Fibroblast of skin of left quadriceps (primary cell): ENCODE results near the gene SELPLG.
"Not testable (repeated sequence)": the region's sequence is repeated elsewhere in the genome, so short reads cannot be mapped to it uniquely, and the experiment has no call there.

Experiments
- DNase-seq, 2 experiments: peaks; one replicate each; pipeline ENCODE4 v3.0.0-alpha.2; 2013; ENCODE audit warnings: low read depth in 2 of 2

The SELPLG gene, protein sequence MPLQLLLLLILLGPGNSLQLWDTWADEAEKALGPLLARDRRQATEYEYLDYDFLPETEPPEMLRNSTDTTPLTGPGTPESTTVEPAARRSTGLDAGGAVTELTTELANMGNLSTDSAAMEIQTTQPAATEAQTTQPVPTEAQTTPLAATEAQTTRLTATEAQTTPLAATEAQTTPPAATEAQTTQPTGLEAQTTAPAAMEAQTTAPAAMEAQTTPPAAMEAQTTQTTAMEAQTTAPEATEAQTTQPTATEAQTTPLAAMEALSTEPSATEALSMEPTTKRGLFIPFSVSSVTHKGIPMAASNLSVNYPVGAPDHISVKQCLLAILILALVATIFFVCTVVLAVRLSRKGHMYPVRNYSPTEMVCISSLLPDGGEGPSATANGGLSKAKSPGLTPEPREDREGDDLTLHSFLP

DNA sequence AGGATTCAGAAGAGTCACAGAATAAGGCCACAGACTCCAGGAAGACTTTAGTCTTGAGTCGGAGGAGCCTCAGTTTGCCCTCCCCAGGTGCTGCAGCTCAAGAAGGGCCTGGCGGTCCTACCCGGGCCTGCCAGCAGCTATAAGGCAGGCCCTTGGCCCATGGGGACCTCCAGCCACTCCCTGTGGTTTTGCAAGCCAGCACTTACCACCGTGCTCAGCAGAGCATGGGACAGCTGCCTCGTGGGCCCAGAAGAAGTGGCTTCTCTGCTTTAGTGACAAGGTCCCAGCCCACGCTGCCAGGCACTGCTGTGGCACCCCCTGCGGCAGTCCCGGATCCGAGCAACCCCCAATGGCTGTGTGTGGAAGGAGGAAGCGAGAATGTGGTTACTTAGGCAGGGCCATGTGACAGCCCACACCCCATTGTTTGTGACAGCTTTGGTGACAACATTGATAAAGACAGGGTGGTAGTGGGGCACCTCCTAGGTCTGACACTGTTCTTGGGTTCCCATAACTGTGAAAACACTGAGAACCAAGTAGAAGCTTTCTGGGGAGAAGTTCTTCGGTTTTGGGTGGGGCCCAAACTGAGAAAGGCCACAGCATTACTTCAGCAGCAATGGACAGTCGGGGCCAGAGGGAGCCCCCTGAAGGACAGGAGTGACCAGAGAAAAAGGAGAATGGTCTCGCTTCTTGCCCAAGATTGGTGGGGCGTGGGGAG lies at the start of gene SELPLG:
SELPLG (minus strand) TSS at position 361 of the 715 bp plus-strand sequence. CDS start 9,587 bp downstream, outside the sequence.
- DNase-seq: no peak

DNA sequence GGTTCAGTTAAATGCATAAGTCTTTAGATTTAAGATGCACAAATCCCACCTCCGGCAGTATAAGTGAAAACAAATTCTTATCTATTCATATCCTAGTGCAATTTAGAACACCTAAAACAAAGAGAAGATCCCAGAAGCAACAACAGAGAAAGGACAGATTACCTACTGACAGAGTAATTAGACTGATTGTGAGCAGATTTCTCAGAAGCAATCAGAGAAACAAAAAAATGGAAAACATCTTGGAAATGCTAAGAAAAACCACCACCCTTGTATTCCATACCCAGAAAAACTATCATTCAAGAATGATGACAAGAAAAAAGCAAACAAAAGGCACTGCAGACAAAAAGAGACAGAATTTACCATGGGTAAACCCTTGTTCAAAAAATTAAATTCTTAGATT lies 47.6 kb upstream of the SELPLG start:
- DNase-seq: no peak

- DNase-seq: no peak
Observed at GRCh38 chr12:108679106-108679681, 45.5 kb upstream of the SELPLG start.

GRCh38 chr12:108678104-108678730 lies 44.5 kb upstream of the SELPLG start:
- no peak for DNase-seq

DNA sequence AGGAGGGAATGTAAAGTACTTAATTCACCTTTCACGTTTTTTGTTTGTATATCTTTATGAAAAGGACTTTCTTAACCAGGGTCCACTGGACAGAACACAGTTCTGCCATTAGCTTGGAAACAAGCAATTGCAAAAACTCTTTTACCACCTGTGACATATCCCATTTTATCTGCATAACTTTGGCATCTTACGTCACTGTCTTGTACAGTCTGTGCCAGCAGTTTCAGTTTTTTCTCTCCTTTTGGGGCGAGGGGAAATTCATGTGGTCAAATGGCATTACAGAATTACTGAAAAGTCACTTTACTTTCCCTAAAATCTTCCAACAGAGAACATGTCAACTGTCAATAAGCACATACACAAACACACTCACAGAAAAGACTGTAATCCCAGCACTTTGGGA lies 43.7 kb upstream of the SELPLG start:
- DNase-seq: no peak

- DNase-seq: no peak
Observed at GRCh38 chr12:108676707-108677106, 43.0 kb upstream of the SELPLG start.

- DNase-seq: no peak
Observed at GRCh38 chr12:108675792-108676191, 42.1 kb upstream of the SELPLG start.

DNA sequence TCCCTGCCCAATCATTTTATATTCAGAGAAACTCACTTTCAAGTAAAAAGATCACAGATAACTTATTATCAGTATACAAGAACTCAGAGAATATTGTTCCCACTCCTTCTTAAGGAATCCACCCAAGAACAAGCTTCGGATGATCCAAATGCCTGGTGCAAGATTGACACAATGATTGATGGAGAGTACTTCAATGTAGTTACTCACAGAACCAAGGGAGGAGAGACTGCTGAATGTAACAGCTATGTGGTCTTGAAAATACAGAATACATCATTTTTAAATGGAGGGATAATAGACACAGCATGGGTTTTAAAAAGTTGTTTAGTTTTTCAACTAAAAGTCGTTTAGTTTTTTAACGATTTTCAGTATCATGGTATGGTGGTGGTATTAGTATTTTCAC lies 38.4 kb upstream of the SELPLG start:
- DNase-seq: no peak

GRCh38 chr12:108671110-108671509 lies 37.4 kb upstream of the SELPLG start:
- no peak for DNase-seq

DNA sequence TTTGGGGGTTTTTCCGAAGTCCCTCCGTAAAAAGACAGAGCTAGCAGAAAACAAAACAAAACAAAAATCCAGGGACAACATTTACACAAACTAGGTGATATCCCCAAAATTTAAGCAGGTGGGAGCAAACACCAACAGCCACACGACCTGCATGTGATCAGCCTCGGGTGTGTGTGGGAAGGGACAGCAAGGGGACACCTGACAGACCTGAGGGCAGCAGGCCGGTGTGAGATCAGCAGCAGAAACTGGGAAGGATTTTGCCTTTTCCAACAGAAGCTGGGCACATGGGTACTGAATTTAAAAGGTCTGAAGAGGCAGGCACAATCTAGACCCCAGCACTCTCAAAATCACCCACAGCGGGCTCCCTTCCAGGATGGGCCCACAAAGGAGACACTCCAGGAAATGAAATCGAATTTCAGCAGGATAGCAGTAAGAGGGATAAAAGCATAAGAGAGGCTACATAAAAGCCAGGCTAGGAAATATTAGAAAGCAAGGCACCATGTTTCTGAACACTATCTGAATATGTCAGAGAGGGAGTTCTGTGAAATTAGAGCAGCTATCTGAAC lies 36.5 kb upstream of the SELPLG start:
- no peak for DNase-seq

- no peak for DNase-seq
Observed at GRCh38 chr12:108668542-108668941, 34.8 kb upstream of the SELPLG start.

DNA sequence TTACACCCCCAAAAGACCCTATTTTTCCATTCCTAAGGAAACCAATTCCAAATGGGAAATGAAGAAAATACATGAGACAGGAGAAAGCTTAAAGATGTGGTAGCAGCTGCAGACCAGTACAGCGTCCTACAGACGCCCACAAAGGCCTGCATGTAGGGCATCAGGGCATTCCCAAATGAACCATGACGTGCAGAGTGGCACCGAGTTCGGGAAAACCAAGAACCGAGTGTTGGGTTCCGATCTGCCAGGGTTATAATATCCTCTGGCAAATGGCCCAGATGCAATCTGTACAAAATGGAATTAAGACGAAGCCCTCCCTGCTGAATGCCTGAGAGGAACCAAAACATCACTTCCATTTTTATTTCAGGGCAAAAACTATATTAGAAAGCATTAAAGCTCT lies 34.4 kb upstream of the SELPLG start:
- no peak for DNase-seq

DNA sequence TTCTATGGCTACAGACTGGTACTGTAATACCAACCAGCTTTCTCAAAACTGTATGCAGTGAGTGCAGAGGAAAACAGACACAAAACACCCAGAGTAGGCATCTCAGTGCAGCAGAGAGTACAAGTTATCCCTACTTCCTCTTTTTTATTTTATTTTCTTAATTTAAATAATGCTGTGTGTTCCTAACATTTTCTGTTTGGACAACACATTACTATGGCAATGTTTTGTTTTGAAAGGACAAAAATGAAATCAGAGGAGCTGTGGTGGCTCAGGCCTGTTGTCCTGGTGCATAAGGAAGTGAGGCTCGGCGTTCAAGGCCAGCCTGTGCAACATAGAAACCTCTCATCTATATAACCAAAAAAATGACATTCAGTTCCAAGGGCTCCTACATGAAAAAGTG lies 33.7 kb upstream of the SELPLG start:
- no peak for DNase-seq

- no peak for DNase-seq
Observed at GRCh38 chr12:108666401-108666881, 32.7 kb upstream of the SELPLG start.

DNA sequence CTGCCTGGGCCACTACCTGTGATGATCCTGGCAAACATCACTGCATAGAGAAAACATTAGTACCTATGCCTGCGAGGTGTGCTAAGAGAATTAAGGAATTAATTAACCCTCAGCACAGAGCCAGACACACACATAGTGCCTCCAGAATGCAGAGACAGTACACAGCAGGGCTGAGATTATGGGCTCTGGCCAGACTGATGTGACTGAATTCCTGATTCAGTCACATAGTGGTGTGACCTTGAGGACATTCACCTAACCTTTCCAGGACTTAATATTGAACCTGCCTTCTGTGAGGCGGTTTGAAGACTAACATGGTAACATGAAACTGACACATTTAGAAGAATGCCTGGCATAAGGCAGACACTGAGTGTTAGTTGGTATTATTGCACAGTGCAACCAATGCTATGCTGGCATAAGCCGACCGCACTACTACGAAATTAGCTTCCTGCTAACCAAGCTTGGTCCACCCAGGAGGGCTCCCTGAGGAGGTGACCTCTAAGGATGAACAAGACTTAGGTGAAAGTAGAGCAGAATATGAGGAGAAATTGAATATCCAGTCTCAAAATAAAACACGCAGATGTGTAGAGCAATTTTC lies 32.0 kb upstream of the SELPLG start:
- DNase-seq: no peak

GRCh38 chr12:108664338-108665258 lies 30.9 kb upstream of the SELPLG start:
- peak; percentile 88 for DNase-seq

DNA sequence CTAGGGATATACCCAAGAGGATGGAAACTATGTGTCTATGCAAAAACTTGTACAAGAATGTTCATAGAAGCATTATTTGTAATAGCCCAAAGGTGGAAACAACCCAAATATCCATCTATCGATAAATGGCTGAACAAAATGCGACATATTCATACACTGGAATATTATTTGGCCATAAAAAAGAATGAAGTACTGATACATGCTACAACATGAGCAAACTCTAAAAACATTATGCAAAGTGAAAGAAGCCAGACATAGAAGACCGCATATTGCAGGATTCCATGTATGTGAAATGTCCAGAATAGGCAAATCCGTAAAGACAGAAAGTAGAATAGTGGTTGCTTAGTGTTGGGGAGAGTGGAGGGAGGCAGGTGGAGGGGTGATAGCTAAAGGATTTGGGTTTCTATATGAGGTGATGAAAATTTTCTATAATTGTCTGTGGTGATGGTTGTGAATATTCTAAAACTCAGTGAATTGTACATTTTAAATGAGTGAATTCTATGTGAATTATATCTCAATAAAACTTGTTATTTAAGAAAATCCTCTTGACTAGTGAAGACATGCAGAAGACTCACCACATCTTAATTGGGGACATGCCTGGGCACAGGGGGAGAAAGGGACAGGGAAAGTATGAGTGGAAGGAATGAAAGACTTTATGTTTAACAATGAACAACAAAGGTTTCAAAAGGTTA lies 29.8 kb upstream of the SELPLG start:
- DNase-seq: no peak

- DNase-seq: not testable (repeated sequence)
Observed at GRCh38 chr12:108658115-108658514, 24.4 kb upstream of the SELPLG start.

DNA sequence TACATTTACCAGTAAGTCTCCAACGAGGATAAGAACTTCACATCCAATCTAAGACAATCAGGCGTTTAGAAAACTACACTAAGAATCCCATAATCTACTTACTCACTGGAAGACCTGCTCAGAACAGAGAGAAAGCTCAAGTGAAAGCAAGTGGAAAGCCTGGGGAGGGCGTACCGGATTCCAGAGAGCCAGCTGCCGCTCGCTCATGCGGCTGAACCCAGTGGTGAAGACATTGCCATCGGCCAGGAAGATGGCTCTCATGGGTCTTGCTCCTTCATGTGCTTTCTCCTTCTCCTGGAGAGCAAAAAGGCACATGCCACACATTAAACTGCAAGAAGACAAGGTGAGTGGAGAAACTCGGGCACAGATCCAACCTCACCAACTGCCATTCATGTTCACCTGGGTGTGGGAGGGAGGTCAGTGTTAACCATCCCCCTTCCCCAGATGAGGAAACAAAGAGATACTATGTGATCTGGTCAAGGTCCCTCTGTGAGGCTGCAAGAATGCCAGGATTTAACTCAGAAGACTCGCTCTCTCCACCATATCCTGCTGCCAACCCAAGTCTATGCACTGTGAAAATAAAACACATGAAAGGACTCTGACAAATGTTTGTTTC lies 23.5 kb upstream of the SELPLG start:
- no peak for DNase-seq
